Neural crest cell (in vitro differentiated cells): ENCODE results near the gene CCDC107. TPM values are rescaled to one million over a fixed set of nuclear protein-coding genes. Genes with fewer than 3 reads are reported as not detected.

Experiments used
- DNase-seq: peaks from one replicate; pipeline ENCODE4 v3.0.0; 2021; ENCODE audit warnings: low read depth, mixed read lengths, low spot score
- H3K27ac Mint-ChIP-seq: one replicate; pipeline ENCODE4 v1.8.0; 2021; ENCODE audit warnings: mild to moderate bottlenecking, mixed read lengths; ENCODE audit not compliant: unreplicated experiment
- H3K27me3 Mint-ChIP-seq: 2 replicates; pipeline ENCODE4 v1.8.0; 2021; ENCODE audit warnings: low read depth, mild to moderate bottlenecking, mixed read lengths
- H3K36me3 Mint-ChIP-seq: 2 replicates; pipeline ENCODE4 v1.8.0; 2021; ENCODE audit warnings: low read depth, mild to moderate bottlenecking, mixed read lengths
- H3K4me1 Mint-ChIP-seq: 2 replicates; pipeline ENCODE4 v1.8.0; 2021; ENCODE audit warnings: mixed read lengths
- H3K4me3 Mint-ChIP-seq: one replicate; pipeline ENCODE4 v1.8.0; 2021; ENCODE audit warnings: mild to moderate bottlenecking, mixed read lengths
- H3K9me3 Mint-ChIP-seq: 2 replicates; pipeline ENCODE4 v1.8.0; 2021; ENCODE audit warnings: mixed read lengths
- total RNA-seq: library from RNA; stranded (reverse); gene quantifications from 2 replicates; pipeline ENCODE4 v1.2.1, GENCODE V29; 2021
- TF ChIP-seq, protein P1 (sequence below): fragments of 200-600 bp; sonication (generic); conservative IDR thresholded peaks from 2 replicates; pipeline ENCODE4 v1.5.0; 2021; ENCODE audit warnings: antibody characterized with exemption, mild to moderate bottlenecking

CCDC107 gene
- total RNA-seq, 1 donor from 2014 or later: 15.4 TPM

DNA sequence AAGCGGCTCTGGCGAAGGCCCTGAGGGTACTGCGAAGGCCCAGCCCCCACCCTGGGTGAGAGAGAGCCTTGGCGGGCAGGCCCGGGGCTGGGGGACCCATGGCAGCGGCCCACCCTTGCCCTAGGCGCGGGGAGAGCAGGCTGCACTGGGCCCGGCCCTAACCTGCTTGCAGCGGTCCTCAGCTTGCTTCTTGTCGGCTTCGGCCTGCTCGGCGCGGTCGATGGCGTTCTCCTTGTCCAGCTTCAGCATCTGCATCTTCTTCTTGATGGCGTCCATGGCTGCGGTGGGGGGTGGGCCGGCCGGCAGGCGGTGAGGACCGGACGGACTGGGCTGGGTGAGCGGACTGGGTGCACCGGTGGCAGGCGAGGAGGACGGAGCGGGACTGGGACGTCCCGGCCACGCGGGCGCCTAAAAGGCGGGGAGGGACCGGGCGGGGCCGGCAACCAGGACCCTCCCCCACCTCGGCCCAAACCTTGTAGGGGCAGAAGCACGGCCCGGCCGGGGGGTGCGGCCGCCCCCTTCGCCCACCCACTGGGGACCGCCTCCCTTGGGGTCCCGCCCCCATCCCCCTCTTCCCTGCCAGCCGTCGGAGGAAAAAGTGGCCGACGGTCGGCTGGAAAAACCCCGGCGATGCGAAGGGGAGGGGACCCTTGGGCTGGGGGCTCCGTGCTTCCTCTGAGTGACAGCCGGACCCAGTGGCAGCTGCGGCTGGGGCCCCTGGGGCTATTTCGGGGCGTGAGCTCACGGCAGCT, 31.6 kb downstream of the CCDC107 start, which contains the start of gene TPM2:
Gene TPM2 (minus strand): TSS at position 384 of the 752 bp plus-strand sequence. CDS start 108 bp downstream, at position 276.
- no peaks in the 10 kb centered on the region for H3K9me3 Mint-ChIP-seq
- peak within 1 kb of the TSS; percentile 71 for H3K27ac Mint-ChIP-seq
- peak within 1 kb of the TSS; percentile 94 for H3K4me3 Mint-ChIP-seq
- peaks cover 3% of the 10 kb centered on the region for H3K36me3 Mint-ChIP-seq
- peak; percentile 51 for DNase-seq
- TF ChIP-seq, protein P1, sequence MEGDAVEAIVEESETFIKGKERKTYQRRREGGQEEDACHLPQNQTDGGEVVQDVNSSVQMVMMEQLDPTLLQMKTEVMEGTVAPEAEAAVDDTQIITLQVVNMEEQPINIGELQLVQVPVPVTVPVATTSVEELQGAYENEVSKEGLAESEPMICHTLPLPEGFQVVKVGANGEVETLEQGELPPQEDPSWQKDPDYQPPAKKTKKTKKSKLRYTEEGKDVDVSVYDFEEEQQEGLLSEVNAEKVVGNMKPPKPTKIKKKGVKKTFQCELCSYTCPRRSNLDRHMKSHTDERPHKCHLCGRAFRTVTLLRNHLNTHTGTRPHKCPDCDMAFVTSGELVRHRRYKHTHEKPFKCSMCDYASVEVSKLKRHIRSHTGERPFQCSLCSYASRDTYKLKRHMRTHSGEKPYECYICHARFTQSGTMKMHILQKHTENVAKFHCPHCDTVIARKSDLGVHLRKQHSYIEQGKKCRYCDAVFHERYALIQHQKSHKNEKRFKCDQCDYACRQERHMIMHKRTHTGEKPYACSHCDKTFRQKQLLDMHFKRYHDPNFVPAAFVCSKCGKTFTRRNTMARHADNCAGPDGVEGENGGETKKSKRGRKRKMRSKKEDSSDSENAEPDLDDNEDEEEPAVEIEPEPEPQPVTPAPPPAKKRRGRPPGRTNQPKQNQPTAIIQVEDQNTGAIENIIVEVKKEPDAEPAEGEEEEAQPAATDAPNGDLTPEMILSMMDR: no peak
- peaks cover 41% of the 10 kb centered on the region for H3K4me1 Mint-ChIP-seq
- H3K27me3 Mint-ChIP-seq: no peaks in the 10 kb centered on the region

DNA sequence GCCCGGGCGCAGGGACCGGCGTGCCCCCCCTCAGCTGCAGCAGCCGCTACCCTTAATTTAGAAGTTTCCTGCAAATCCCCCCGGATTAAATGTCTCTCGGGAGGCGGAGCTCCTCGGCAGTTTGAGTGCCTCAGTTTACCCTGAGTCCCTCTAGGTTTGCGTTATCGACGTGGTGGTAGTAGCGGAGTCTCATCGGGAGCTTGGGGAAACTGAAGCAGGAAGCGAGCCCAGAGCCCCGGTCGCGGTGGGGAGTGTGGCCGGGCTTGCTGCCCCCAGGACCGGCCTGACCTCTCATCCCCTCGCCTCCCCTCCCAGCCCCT, 32.2 kb downstream of the CCDC107 start:
- Mint-ChIP-seq H3K27me3 (no peaks in the 10 kb centered on the region), H3K4me1 (peaks cover 41% of the 10 kb centered on the region), H3K9me3 (no peaks in the 10 kb centered on the region), H3K27ac (no peak overlapping the region), H3K36me3 (peaks cover 3% of the 10 kb centered on the region), H3K4me3 (peak overlapping the region; percentile 87)
- TF ChIP-seq, protein P1: no peak
- DNase-seq: no peak

DNA sequence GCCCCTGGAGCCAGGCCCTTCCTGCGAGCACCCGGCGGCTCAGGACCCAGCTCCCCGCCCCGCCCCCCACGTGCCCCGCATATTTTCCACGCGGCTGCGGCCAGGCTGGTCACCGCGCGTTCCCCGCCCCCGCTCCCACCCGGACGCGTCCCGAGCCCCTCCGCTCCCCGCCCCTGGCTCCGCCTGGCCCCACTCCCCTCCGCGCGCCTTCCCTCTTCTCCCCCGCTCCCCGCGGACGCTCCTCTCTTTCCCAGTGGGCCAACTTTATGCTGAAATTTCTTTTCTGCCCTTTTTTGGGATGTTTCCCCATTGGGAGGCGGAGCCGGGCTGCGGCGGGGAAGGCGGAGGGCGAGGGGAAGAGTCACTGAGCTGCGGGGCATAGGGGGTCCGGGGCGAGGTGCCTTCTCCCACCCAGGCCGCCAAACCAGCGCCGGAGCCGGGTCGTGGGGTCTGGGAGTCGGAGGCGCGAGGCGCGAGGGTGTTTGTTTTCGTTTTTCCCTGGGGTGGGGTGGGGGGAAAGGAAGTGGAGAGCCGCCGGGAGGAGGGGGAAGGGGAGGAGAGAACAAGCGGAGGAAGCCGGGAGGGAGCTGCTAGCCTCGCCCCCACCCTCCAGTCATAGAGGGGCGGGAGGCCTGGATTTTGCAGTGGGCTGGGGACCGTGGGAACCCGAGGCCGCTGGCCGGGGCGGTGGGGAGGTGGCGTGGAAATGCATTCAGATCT, 32.7 kb downstream of the CCDC107 start:
- H3K36me3 Mint-ChIP-seq: peaks cover 3% of the 10 kb centered on the region
- TF ChIP-seq, protein P1: no peak
- peak; percentile 31 for DNase-seq

DNA sequence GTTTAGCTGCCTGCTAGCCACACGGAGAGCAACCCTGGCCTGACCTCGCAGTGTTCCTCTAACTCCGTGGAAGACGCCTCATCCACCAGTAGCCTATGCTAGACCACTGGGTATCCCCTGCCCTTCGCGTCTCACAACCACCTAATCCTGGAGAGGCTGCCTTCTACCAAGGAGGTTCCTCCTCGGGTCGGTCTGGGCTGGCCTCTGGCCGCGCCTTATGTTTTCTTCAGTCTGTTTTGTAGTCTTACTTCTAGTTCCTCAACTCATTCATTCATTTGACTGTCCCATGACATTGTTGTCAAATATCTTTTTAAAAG, 33.2 kb downstream of the CCDC107 start:
- Mint-ChIP-seq H3K27ac (peak overlapping the region; percentile 60), H3K9me3 (no peaks in the 10 kb centered on the region), H3K27me3 (no peaks in the 10 kb centered on the region), H3K36me3 (peaks cover 3% of the 10 kb centered on the region), H3K4me3 (peak overlapping the region; percentile 94), H3K4me1 (peaks cover 39% of the 10 kb centered on the region)
- DNase-seq: no peak
- TF ChIP-seq, protein P1: no peak

More for the DNA sequence above, 32.7 kb downstream of the CCDC107 start:
- no peak overlapping the region for H3K27ac Mint-ChIP-seq
- no peaks in the 10 kb centered on the region for H3K9me3 Mint-ChIP-seq
- H3K4me3 Mint-ChIP-seq: peak overlapping the region; percentile 94
- peaks cover 41% of the 10 kb centered on the region for H3K4me1 Mint-ChIP-seq
- no peaks in the 10 kb centered on the region for H3K27me3 Mint-ChIP-seq

DNA sequence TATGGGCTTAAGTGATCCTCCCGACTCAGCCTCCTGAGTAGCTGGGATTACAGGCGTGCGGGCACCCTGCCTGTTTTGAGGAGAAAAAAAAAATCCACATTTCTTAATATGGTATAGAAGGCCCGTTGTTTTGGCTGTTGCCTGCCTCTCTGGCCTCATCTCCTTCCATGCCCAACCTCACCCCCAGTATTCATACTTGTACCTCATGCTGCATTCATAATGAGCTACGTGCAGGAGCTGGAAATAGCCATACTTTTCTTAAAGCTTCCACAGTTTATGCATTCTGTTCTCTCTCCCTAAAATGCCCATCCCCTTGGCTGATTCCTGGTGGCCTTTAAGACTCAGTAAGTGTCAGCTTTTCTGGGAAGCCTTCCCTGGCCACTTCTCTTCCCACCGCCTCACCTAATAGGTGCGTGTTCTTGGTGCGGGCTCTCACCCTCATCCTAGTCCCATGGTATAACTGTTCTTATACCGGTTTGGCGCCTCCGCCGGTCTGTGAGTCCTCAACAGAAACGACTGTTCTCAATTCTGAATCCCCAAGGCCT, 33.7 kb downstream of the CCDC107 start:
- no peaks in the 10 kb centered on the region for H3K27me3 Mint-ChIP-seq
- H3K27ac Mint-ChIP-seq: no peak overlapping the region
- H3K4me1 Mint-ChIP-seq: peaks cover 33% of the 10 kb centered on the region
- no peaks in the 10 kb centered on the region for H3K9me3 Mint-ChIP-seq
- TF ChIP-seq, protein P1: no peak
- peak overlapping the region; percentile 94 for H3K4me3 Mint-ChIP-seq
- H3K36me3 Mint-ChIP-seq: peaks cover 3% of the 10 kb centered on the region
- DNase-seq: no peak
